HG02571 (cell line): ENCODE results near the gene SLC13A4.

Experiments
- ATAC-seq: cut with Tn5 transposase; IDR thresholded peaks from one replicate; pipeline ENCODE4 v1.9.1; 2021; ENCODE audit warnings: mild to moderate bottlenecking, moderate library complexity; ENCODE audit not compliant: unreplicated experiment

SLC13A4 gene

DNA sequence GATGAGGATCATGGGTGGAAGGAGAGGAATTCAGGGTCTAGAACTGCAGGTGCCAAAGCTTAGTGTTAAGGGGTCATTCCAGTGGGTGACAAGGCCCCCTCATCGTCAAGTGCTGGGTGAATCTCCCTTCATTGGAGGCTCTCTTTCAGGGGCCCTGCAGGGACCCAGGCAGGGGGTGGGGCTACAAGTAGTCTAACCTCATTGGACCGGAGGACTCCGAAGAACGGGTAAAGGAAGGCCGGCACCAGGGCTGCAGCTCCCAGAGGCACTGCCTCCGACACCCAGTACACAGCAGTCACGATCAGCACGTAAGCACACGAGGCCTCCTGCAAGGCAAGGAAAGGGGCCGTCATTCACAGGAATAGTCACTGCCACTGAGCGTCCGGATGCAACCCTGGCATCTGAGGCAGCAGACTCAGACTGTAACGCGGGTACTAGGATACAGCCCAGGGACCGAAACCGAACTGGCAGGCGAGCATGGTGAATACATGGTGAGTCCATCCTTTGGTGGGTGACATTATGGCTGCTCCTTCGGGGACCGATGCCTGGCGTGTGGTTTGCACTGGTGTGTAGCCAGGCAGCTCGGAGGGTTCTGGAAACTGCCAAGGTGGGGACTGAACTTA lies 6.7 kb downstream of the SLC13A4 start:
- ATAC-seq, result no peak

DNA sequence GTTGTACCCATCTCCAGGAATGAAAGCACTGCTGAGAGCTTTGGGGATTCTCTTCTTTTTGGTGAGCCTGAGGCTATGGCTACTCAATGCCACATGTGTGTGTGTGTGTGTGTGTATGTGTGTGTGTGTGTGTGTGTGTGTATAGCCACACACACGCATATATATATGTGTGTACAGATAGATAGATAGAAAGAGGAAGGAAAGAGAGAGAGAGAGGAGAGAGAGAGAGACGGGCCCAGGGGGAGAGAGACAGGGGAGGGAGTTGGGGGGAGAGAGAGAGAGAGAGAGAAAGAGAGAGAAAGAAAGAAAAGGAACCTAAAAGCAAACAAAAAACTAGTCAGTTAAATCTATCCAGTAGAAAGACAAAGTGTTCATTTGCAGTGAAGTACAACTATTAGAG lies 8.3 kb downstream of the SLC13A4 start:
- no peak for ATAC-seq

DNA sequence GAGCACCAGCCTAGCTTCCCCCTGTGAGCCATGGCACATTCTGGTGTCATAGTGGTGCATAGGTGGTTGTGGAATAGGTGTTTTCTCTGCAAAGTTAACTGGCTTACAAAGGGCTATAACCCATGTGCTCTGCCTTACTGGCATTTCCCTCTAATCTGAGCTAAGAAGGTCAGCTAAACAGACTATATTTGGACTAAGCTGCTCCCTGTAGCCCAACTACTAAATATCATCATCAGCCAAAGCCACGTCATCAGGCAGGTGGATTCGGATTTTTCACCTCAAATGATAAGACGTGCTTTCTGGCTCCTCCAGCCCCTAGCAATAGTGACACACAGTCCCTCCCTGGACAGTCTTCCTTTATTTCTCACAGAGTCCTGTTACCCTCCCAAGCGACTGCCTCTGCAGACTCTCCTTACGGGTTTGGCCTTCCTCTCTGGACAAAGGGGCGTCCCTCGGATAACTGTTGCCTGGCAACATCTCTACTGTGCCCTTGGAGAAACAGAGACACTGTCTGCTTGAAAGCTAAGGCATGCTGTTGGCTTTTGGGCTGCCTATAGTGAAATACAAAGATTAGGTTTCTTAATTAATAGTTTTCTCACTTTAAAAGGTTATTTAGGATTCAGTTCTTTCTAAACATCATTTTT lies 9.1 kb downstream of the SLC13A4 start:
- ATAC-seq, result no peak

DNA sequence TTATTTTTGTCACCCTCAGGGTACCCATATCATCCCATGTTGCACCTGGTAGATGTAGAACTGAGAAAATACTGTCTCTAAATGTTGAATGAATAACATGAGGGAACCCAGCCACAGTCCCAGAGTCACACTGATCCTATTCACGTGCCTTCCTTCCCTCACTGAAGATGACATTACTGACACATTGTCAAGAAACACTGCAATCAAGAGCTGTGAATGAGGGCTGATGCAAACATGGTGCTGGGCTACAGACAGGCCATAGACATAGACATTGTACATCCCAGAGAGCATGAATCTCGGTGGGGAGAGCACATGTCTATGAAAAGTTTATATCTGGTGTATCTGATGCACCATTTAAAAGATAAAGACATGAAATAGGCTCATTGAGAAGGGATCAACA lies 9.8 kb downstream of the SLC13A4 start:
- ATAC-seq, result no peak

DNA sequence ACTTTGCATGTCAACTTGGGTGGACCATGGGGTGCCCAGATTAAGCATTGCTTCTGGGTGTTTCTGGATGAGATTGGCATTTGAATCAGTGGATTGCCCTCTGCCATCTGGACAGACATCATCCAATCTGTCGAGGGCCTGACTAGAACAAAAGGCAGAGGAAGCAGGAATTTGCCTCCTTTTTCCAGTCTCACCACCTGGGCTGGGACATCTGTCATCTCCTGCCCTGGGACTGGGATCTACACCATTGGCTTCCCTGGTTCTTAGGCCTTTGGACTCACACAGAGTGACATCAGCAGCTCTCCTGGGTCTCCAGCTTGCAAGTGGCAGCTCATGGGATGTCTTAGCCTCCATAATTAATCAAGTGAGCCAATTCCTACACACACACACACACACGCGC lies 10.3 kb downstream of the SLC13A4 start:
- no peak for ATAC-seq

DNA sequence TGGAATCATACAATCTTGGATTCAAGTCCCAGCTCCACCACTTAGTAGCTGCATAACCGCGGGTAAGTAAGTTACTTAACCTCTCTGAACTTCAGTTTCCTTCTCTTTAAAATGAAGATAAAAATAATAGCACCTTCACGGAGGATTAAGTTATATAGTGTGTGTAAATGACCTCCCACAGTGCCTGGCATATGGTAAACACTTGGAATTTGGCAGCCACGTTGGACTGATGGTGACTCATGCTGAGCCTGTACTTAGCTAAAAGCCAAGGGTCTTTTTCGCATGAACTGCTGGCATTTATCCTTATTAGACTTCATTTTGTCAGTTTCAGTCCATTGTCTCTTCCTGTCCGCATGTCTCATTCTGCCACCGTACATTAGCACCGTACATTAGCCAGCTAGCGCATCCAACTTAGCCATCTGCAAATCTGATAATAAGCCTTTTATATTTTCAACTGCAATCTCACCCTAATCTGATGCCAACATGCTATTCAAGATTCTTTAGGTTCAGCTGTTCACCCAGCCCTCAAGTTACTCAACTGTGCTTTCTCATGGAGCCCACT lies 11.2 kb downstream of the SLC13A4 start:
- no peak for ATAC-seq

DNA sequence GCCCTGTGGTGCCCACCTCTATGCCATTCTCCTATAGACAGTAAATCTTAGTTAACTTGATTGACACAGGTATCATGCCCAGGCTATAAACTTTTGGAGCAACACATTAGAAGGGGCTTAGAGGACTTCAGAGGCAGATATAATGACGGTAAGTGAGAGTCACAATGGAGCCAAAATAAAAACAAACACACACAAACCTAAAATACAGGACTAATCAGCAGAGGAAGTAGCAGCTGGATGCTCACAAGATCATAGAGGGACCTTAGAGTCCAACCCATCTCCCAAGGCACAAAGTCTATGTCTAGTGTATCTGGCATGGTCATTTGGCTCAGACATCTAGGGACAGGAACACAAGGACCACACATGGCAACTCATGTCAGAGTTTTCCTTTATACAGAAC lies 12.3 kb downstream of the SLC13A4 start:
- no peak for ATAC-seq

DNA sequence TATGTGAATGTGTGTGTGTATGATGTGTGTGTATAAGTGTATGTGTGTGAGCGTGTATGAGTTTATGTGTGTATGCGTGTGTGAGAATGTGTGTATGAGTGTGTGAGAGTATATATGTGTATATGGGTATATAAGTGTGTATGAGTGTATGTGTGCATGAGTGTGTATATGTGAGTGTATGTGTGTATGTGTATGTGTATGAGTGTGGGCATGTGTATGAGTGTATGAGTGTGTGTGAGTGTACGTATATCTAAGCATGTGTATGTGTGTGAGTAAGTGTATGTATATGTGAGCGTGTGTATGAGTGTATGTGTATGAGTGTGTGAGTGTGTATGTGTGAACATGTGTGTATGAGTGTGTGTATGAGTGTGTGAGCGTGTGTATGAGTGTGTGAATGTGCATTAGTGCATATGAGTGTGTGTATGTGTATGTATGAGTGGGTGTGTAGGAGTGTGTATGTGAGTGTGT lies 12.9 kb downstream of the SLC13A4 start:
- ATAC-seq, result no peak

DNA sequence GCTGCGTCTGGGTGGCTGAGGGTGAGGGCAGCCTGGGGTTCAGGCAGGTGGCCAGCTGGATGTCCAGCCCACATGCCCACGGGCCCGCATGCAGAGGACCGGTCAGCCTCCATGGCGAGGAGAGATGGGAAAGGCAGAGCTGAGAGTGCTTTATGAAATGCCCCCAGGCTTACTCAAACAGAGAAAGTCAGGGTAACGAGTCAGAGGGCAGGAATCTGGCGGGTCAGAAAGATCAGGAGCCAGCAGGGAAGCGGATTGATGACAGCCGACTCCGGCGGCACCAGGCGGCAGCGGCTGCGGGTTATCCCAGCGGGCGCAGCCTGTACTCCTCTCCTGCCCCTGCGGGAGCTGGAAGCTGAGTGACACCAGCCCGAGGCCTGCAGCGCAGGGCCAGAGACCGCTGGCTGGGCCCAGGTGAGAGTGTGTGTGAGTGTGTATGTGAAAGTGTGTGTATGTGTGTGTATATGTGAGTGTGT lies 13.4 kb downstream of the SLC13A4 start:
- ATAC-seq, result no peak

DNA sequence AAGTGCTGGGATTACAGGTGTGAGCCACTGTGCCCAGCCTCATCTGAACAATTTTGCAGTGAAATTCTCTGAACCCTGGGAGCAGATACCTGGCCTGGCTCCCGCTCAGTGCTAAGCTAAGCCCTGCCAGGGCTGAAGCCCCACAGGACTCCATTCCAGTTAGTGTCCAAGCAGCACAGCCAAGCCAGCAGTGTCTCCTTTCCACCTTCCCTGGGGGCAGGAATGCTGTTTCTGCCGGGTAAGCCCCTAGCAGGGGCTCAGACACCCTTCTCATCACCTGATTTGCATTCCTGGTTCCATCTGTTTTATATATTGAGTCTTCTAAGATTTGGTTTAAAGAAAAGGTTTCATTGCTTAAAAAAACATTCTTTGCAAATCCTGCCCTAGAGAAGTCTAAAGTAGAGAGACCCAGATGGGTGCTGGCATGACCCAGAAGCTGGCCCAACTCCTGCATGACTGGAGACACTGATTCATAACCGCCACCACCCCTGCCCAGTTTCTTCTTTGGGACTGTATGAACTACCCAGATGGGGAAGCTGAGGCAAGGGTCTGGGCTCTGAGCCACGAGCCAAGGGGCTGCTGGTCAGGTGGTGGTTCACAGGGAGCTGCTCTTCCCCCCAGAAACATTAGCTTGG lies 14.0 kb downstream of the SLC13A4 start:
- no peak for ATAC-seq

DNA sequence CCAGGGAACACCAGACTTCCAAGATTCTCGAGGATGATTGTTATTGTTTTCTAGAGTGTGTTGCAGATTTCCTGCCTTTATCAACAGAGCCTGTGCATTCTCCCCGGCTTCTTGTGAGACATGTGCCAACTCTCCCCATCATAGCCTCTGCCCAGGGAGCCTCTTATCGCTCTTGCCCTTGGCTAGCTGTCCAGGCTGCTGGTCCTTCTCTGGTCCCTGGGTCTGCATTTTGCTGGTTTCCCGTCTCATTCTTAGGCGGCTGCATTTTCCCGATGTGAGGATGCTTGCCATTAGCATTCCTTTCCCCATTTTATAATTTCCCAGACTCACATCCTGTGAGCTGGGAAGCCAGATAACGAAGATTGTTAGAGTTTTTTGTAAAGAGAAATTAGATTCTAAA lies 15.2 kb downstream of the SLC13A4 start:
- ATAC-seq, result no peak

DNA sequence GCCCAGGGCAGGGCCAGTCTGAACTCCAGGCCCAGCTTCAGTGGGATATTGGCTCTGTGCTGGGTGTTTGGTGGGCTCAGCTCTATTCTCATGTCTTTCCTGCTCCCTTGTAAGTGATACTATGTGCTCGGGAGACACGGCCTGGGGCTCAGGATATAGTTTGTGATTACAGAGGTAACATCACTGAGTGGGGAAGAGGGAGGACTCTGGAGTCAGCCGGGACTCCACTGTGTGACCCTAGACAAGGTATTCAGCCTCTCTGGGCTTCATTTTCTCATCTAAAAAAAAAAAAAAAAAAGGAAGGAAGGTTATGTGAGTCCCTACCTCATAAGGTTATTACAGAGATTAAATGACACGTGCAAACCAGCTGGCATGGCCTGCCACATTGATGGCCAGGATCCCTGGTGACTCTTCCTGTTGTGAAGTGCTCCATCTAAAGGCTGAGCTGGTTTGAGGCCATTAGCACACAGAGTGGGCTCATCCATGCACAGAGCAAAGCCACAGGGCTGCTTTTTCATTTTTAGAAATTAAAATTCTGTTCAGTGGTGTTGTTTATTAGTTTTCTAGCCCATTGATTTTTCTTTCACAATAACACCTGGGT lies 15.7 kb downstream of the SLC13A4 start:
- ATAC-seq, result no peak

DNA sequence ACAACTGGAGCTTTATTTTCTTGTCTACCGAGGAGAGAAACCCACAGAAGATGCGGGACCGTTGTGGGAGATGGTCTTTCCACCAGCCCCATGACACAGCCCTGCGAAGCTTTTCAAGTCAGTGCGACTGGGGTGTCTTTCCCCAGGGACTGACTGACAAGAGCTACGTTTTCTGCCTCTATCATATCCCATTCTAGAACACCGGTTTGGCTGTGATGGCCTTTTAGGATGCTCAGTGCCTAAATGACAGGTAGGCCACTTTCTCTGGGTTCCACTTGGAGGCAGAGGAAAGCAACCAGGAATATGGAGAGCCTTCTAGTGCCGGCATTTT lies 16.9 kb downstream of the SLC13A4 start:
- no peak for ATAC-seq

DNA sequence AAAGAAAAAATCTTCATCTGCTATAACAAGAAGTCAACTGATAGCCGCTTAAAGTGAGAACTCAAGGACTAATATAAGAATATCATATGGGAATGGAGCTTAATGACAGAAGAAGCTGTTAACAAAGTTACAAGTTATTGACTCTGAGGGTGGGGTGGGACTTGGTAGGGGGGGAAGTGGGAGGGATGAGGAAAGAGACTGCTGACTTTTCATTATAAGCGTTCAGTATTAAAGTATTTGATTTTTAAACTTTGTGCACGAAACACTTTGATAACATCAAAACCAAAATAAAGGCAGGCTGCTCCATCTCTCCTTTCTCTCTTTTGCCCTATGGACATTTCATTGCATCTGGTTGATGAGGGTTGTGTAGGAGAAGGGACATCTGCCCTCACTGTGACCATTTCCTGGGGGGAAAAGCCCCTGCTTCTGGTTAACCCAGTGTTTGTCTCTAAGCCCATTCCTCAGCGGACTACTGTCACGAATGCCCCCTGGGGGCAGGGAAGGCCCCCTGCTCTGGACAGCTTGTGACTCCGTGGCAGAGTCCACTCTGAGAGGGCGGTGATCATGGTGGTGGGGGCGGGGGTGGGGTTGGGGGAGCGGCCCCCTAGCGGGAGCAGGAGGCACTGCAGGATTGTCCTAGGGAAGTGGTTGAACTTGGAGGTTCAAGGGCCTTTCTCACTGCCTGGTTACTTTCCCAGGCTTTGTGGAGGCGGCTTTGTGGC lies 17.4 kb downstream of the SLC13A4 start:
- ATAC-seq, result no peak

DNA sequence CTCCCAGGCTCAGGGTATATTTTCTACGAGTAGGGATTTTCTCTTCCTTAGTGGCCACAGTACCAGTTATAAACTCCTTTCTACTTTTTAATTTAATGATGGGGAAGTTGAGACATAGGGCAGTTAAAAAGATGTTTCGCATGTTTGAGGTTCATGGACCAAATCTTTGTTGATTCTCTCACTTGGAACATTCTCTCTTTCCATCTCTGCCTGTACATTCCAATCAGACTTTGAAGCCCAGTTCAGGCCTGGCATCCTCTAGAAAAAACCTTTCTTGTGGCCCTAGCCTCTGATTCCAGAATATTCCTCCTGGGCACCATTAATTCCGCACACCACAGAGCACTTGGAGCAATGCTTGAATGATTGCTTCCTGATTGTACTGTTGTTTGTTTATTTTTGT lies 18.5 kb downstream of the SLC13A4 start:
- no peak for ATAC-seq

DNA sequence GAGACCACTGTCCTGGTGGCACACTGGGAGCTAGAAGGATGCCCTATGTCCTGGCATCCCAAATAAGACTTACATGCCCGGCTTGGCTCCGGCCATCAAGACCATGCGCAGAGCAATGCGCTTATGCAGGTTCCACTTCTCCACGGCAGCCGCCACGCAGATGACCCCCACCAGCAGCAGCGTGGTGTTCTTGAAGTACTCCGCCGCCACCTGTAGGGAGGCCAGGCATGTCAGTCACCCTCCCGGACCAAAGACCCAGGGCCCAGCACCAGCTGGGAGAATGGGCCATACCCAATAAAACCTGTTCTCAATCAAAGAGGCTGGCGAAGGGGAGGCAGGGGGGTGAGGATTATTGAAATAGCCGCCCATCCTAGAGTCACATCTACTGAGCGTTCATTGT lies 19.9 kb downstream of the SLC13A4 start:
- no peak for ATAC-seq

DNA sequence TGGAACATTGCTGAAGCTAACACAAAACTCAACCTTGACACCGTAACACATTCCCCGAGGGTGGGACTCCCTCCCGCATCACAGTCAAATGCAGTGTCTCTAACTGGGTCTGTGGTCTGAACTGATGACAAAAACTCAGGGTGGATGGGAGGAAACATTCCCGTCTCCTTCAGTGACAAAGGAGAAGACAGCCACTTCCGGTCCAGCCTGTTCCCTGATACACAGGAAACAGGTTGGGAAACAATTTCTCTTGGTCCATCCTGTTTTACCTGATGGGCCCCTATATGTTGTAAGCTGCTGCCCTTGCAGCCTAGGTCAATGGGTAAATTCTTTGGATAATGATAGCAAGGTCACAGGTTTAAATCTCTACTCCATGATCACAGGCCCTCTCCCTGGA lies 20.4 kb downstream of the SLC13A4 start:
- no peak for ATAC-seq

DNA sequence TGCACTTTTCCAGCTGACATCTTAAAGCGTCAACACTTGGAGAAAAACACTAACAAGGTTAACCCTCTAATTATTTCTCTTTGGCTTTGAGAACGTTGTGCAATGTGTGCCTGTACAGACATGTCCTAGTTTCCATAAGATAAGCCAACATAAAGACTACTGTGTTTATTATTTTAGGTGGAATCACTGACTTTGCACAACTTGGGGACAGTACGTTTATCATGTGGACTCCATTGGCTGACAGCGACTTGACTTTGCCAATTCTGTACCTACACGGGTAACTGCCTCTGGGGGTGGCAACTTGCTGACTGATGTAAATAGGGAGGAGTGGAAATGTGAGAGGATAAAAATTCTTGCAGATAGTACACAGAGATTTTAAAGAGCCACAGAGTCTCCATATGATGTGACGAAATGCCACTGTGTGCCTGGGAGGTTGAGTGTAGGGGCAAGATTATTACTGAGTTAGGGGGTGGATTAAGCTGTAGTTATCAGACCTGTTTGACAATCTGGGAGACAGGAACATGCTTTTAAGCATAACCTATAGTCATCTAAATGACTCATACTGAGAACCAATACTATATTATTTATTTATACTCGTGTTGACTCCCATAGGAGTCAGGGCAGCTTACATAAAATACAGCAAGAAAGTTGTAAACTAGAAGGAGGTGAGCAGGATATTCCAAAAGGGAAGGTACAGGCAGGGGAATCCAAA lies 21.0 kb downstream of the SLC13A4 start:
- no peak for ATAC-seq

DNA sequence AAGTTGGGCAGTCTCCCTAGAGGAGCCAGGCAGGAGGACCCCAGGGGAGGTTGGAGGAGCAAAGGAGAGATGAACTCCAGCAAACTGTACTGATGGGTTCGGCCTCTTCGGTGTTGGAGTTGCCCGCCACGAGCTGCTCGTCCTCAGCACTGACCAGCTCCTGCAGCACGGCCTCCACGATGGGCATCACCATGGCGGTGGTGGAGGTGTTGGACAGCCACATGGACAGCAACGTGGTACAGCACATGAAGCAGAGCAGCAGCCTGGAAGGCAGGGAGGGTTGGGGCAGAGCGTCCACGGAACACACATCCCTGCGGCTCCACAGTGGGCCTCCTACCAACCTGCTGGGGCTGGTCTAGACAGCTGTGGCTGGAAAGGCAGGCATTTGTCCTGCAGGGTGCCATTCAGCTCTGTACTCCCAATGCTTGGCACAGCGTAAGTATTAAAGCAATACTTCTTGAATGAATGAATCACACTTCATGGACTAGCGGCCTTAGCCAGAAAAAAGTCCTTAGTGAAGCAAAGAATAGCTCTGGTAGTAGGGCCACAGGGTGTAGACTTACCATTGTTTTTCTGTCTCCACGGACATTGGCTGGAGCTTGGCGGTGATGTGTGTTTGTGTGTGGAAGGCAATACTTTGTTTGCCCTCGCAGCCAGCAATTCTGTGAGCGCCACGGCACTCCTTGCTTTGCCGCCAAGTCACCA lies 21.8 kb downstream of the SLC13A4 start:
- no peak for ATAC-seq

DNA sequence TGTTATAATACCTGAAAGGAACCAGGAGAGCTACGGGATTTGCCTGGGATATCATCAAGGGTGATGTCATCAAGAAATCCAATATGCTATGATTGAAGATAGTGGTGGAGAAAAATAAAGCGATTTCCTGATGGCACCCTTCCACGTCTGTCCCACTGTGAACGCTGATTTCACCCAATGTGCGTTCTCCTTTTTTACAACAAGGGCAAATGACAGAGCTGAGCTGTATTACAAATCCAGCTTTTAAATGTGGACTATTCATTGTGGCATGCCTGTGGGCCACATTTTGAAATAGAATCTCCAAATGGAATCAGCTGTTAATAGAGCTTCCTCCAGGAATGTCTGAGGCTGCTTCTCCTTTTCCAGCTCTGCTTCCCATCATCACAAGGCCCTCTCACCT lies 23.3 kb downstream of the SLC13A4 start:
- no peak for ATAC-seq
